ENCODE results near the gene ATP4A. TPM values are rescaled to one million over a fixed set of nuclear protein-coding genes. Genes with fewer than 3 reads are reported as not detected.
A peak's percentile ranks its signal among the peaks of the same experiment; 100 is the strongest.

ATP4A gene
- total and polyA plus RNA-seq, 7 donors = 0.10 TPM; not detected in 6

DNA sequence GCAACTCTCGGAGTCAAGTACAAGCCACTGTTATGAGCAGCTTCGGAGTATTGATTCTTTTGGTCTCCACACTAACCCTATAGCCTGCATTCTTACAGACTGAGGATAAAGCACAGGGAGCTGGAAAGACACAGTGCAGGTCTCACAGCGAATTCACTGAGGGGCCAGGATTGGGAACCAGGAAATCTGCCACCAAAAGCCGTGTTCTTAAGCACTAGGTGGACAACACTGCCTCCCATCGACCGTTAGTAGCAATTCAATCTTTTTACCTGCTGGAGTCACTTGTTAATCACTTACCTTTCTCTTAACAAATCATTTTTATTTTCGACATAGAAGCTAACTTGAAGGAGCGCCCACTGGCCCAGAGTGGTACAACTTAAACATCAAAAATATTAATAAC, 28.8 kb upstream of the ATP4A start:
- Histone ChIP-seq H3K27ac (no peak overlapping the region), H3K9me3 (no peaks in the 10 kb centered on the region), H3K27me3 (peaks cover 0 to 19% (median 0%) of the 10 kb centered on the region in 3 donors), H3K36me3 (no peaks in the 10 kb centered on the region), H3K4me3 (no peak overlapping the region), H3K4me1 (no peaks in the 10 kb centered on the region)
- intact Hi-C loops (cut with DNase I) = no loop called here
- no peak for DNase-seq
- 23 to 28% methylated on average over 8 of the region's 8 CpGs for WGBS, 2 donors
- no peak for TF ChIP-seq POLR2AphosphoS5 (IDR thresholded peaks at IDR 0.05)
- TF ChIP-seq EP300 (IDR thresholded peaks at IDR 0.05) = no peak
- TF ChIP-seq CTCF (IDR thresholded peaks at IDR 0.05) = peak in 2 of 4 experiments; percentile 7 to 12
- no peak for TF ChIP-seq POLR2A (IDR thresholded peaks at IDR 0.05)

- WGBS, 2 donors = 68 to 88% methylated on average over 3 of the region's 3 CpGs
- DNase-seq = no peak
- intact Hi-C loops (cut with DNase I) = no loop called here
- H3K27ac ChIP-seq = no peak overlapping the region
- H3K9me3 ChIP-seq = peaks cover 0 to under 1% (median 0%) of the 10 kb centered on the region in 4 donors
- no peak overlapping the region for H3K4me3 ChIP-seq
- peaks cover 0 to 22% (median 0%) of the 10 kb centered on the region in 3 donors for H3K27me3 ChIP-seq
- no peaks in the 10 kb centered on the region for H3K4me1 ChIP-seq
- H3K36me3 ChIP-seq = no peaks in the 10 kb centered on the region
- no peak for TF ChIP-seq EP300 (IDR thresholded peaks at IDR 0.05)
- TF ChIP-seq POLR2AphosphoS5 (IDR thresholded peaks at IDR 0.05) = no peak
- no peak for TF ChIP-seq CTCF (IDR thresholded peaks at IDR 0.05)
- TF ChIP-seq POLR2A (IDR thresholded peaks at IDR 0.05) = no peak
Observed at GRCh38 chr19:35590875-35591274, 27.4 kb upstream of the ATP4A start.

DNA sequence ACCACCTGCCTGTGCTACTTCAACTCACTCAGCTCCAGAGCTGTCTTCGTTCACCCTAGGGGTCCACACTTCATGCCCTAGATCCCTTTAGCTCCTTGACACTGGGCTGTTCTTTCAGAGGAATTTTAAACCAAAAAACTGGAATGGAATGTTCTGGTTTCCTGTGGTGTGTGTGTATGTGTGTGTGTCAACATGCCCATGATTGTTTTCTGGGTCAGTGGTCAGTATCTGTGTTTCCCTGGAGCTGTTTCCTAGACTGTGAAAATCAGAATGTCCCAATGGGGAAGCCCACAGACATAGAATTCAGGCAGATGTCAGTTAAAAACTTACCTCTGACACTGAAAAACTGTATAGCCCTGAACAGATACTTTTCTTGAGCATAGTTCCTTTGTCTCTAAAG, 23.9 kb upstream of the ATP4A start:
- WGBS, 2 donors = 13 to 44% methylated on average over 1 of the region's 1 CpG
- H3K27me3 ChIP-seq = peaks cover 0 to 22% (median 0%) of the 10 kb centered on the region in 3 donors

DNA sequence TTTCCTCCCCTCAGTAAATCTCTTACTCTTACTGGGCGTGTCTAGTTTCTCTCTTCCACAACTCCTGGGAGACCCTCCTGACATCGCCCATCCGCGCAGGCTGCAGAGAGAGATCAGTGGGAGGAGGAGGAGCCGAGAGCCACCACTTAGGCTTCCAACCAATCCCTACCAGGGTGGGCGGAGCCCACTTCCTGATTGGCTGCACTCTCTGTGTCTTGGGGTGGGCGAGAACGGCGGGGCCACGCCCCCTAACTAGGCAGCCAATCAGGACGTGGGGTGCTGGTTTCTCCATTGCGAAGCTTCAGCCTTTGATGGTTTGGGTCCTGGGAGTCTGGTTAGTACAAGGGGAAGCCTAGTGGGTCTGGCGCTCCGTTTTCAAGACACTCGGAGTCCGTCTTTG, 22.4 kb upstream of the ATP4A start, which contains the start of gene PMIS2:
Gene PMIS2 (plus strand): TSS at position 326 of the 400 bp plus-strand sequence. CDS start 87 bp downstream, outside the sequence.
- Histone ChIP-seq H3K27ac (no peak within 1 kb of the TSS), H3K36me3 (no peaks in the 10 kb centered on the region), H3K27me3 (peaks cover 0 to 19% (median 0%) of the 10 kb centered on the region in 3 donors)

More for the DNA sequence above, 23.9 kb upstream of the ATP4A start:
- Histone ChIP-seq H3K4me3 (no peak overlapping the region), H3K4me1 (no peaks in the 10 kb centered on the region), H3K27ac (no peak overlapping the region), H3K9me3 (peaks cover 0 to 3% (median 0%) of the 10 kb centered on the region in 4 donors), H3K36me3 (no peaks in the 10 kb centered on the region)
- TF ChIP-seq EP300 (IDR thresholded peaks at IDR 0.05) (no peak), POLR2AphosphoS5 (IDR thresholded peaks at IDR 0.05) (no peak), CTCF (IDR thresholded peaks at IDR 0.05) (no peak)
- intact Hi-C loops (cut with DNase I) = no loop called here
- DNase-seq = no peak

More for the DNA sequence above, 22.4 kb upstream of the ATP4A start, which contains the start of gene PMIS2:
- Histone ChIP-seq H3K4me1 (no peaks in the 10 kb centered on the region), H3K9me3 (peaks cover 0 to 3% (median 0%) of the 10 kb centered on the region in 4 donors), H3K4me3 (no peak within 1 kb of the TSS)
- TF ChIP-seq POLR2A (IDR thresholded peaks at IDR 0.05) (no peak), EP300 (IDR thresholded peaks at IDR 0.05) (no peak), CTCF (IDR thresholded peaks at IDR 0.05) (no peak), POLR2AphosphoS5 (IDR thresholded peaks at IDR 0.05) (no peak)
- intact Hi-C loops (cut with DNase I) = no loop called here
- 58 to 66% methylated on average over 16 of the region's 16 CpGs for WGBS, 2 donors
- DNase-seq = no peak

All from sigmoid colon (tissue), 7 donors.